ENCODE data around the gene ALKBH4. TPM values are rescaled to one million over a fixed set of nuclear protein-coding genes. Genes with fewer than 3 reads are reported as not detected.
A peak's percentile ranks its signal among the peaks of the same experiment; 100 is the strongest.
"Not testable (repeated sequence)": the region's sequence is repeated elsewhere in the genome, so short reads cannot be mapped to it uniquely, and the experiment has no call there.

Gene ALKBH4
- total RNA-seq, 1 donor from 2014 or later = 54.7 TPM

DNA sequence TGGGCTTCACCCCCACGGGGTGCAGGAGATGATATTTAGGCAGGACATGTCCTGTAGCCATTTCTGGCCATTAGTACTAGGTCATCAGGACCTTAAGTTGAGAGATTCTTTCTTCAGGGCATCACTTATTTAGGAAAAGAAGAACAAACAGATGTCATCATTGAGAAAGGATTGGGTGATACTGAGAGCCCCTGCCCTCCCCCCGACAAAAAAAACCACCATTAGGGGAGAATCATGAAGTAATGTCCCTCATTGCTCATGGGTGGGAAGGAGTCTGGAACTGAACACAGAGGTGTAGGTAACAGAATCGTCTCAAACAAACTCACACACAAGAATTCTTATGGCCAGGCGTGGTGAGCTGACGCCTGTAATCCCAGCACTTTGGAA is 37.7 kb downstream of the ALKBH4 start:
- no peak for DNase-seq

- DNase-seq = no peak
These were observed 38.2 kb downstream of the ALKBH4 start for GRCh38 chr7:102426268-102427018.

- DNase-seq = peak; percentile 81
These were observed 38.9 kb downstream of the ALKBH4 start for GRCh38 chr7:102425639-102426267.

DNA sequence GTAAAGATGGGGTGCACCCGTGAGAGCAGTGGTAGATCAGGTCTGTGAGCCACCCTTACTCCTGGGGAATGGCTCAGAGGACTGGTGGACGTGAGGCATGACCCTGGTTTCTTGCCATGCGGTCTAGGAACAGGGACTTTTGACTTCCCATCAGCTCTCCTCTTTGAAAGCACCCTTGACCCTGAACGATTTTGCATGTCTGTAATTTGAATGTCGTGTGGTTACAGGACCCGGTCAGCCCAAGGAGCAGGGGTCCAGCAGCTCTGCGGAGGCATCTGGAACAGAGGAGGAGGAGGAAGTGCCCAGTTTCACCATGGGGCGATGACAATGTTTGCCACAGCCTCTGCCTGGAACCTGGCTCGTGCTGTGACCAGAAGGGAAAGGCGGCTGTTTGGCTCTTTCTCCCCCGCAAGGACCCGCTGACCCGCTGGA is 39.9 kb downstream of the ALKBH4 start:
- no peak for DNase-seq

DNA sequence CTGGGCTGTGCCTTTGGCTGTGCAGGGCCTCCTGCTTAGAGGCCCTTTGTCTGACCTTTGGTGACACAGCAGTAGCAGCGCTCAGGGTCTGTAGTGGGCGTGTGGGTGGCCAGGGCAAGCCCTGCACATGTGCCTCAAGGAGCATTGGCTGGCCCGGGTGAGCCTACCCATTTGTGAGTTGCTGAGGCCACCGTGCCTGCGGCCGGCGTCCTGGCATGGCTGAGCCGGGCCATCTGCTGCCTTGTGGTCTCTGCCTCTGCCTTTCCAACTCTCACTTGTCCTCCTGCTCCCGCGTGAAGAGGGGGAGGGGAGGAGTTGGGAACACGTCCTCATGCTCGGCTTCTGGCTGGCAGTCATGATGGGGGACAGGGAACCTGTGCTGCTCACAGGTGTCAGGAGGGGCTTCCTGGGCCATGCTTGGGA is 40.5 kb downstream of the ALKBH4 start:
- peak; percentile 67 for DNase-seq

- no peak for DNase-seq
These were observed 42.9 kb downstream of the ALKBH4 start for GRCh38 chr7:102421706-102422240.

- DNase-seq = no peak
These were observed 46.1 kb downstream of the ALKBH4 start for GRCh38 chr7:102418592-102418991.

- DNase-seq = no peak
These were observed 47.6 kb downstream of the ALKBH4 start for GRCh38 chr7:102417105-102417504.

DNA sequence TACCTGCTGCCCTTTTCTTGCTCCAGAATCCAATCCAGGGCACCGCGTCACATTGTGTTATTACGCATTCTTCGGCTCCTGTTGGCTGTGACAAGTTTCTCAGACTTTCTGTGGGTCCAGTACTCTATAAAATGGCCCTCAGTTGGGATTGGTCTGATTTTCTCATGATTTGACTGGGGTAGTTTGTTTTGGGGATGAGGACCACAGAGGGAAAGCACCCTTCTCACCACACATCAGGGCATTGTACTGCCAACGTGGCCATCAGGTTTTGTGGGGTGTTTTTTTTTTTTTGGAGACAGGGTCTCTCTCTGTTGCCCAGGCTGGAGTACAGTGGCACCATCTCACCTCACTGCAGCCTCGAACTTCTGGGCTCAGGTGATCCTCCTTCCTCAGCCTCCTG is 48.3 kb downstream of the ALKBH4 start:
- no peak for DNase-seq

- DNase-seq = no peak
These were observed 48.9 kb downstream of the ALKBH4 start for GRCh38 chr7:102415685-102416225.

GRCh38 chr7:102413611-102414010 is 51.1 kb downstream of the ALKBH4 start:
- DNase-seq = no peak

DNA sequence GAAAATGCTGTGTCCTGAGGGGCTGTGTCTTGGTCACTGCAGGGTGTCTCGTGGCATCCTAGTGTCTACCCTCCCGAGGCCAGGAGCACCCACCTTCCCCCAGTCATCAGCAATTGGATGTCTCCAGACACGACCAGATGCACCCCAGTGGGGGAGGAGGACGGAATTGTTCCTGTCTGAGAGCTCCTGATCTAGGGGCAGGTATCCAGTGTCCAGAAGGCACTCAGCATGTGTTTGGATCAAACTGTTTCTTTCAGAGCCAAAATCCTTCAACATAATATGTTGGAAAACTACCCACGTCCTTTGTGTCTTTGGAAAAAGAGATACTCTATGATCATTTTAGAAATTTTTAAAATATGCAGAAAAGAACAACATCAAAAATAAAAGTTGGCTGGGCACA is 51.6 kb downstream of the ALKBH4 start:
- no peak for DNase-seq

DNA sequence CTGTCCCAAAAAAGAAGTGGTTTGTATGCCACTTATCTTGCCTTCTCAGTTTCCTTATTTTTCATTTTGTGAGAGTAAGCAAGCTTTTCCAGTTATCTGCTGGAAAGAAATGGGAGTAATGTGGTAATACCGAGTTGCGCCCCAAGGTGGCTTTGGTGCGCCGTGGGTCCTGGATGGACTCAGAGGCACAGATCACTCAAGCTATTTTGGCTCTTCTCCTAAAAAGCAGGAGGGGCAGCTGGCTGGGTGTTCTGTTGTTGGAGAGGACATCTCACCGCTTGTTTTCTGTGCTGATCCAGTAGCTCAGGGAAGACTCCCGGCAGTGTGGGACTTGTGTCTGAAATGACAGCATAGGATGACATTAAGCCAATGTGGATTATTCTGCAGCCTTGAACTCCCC is 52.1 kb downstream of the ALKBH4 start:
- peak; percentile 47 for DNase-seq

DNA sequence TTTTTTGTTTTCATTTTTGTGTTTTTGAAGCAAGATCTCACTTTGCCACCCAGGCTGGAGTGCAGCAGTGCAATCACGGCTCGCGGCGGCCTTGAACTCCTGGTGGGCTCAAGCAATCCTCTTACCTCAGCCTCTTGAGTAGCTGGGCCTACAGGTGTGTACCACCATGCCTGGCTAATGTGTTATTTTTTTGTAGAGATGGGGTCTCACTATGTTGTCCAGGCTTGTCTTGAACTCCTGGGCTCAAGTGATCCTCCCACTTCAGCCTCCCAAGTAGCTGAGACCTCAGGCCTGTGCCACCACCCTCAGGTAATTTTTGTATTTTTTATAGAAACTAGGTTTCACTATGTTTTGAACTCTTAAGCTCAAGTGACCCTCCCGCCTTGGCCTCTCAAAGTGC is 53.7 kb downstream of the ALKBH4 start:
- no peak for DNase-seq

- no peak for DNase-seq
These were observed 54.5 kb downstream of the ALKBH4 start for GRCh38 chr7:102410123-102410522.

DNA sequence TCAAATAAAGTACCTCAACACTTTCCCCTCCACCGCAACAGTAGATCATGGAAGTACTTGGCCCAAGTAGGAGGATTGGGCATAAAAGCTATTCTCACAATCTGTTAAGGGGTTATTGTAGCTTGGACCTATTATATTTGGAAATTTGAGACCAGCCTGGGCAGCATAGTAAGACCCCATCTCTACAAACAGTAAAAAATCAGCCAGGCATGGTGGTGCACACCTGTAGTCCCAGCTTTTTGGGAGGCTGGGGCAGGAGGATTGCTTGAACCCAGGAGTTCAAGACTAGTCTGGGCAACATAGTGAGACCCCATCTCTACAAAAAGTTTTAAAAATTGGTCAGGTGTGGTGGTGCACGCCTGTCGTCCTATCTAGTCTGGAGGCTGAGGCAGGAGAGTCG is 55.3 kb downstream of the ALKBH4 start:
- no peak for DNase-seq

- not testable (repeated sequence) for DNase-seq
These were observed 56.1 kb downstream of the ALKBH4 start for GRCh38 chr7:102408530-102408929.

DNA sequence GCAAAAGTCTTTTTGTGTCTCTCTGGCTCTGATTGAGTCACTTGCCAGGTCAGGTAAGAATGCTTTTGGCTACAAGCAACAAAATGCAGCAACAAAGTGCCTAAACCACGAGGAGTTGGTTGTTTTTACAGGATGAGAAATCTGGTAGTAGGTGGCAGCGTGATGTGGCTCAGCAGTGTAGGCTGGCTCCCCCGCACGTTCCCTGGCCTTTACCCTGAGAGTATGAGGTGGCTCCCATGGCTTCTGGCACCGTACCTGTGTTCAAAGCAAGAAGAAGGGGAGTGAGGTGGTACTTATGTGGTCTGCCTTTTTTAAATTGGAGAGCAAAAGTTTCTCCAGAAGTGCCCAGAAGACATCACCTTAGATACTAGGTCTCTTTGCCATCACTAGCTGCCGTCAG is 56.8 kb downstream of the ALKBH4 start:
- no peak for DNase-seq

Other genes starting within 250 kb of the ALKBH4 start
- gene SH2B2, start 178.0 kb downstream of the ALKBH4 start, total RNA-seq = 15.9 TPM
- gene SPDYE6, start 108.4 kb downstream of the ALKBH4 start, total RNA-seq = not detected
- 35.2 TPM for gene PRKRIP1, start 68.5 kb downstream of the ALKBH4 start, total RNA-seq
- gene ORAI2, start 31.3 kb downstream of the ALKBH4 start, total RNA-seq = 19.8 TPM
- 12.9 TPM for gene LRWD1, start 121 bp upstream of the ALKBH4 start, total RNA-seq
- gene POLR2J, start 14.1 kb upstream of the ALKBH4 start, total RNA-seq = 9.5 TPM
- gene RASA4B, start 52.9 kb upstream of the ALKBH4 start, total RNA-seq = 9.1 TPM
- 20.6 TPM for gene UPK3BL2, start 78.8 kb upstream of the ALKBH4 start, total RNA-seq
- gene SPDYE2, start 86.4 kb upstream of the ALKBH4 start, total RNA-seq = not detected
- gene POLR2J3, start 107.7 kb upstream of the ALKBH4 start, total RNA-seq = 22.6 TPM
- 37.1 TPM for gene RASA4, start 151.9 kb upstream of the ALKBH4 start, total RNA-seq
- gene UPK3BL1, start 177.9 kb upstream of the ALKBH4 start, total RNA-seq = 61.3 TPM
- gene SPDYE2B, start 185.5 kb upstream of the ALKBH4 start, total RNA-seq = not detected
- gene POLR2J2, start 206.8 kb upstream of the ALKBH4 start, total RNA-seq = 6.9 TPM

Data from tongue (tissue), 2 donors.